MM.1S (cell line): ENCODE measurements around the gene DIPK1C.

Experiments used
- DNase-seq: peaks from one replicate; pipeline ENCODE4 v3.0.0-alpha.2; 2015
- H2AFZ ChIP-seq: fragments of 300-600 bp; sonication (generic); 2 replicates; pipeline ENCODE4 v1.6.0; 2016; ENCODE audit warnings: antibody characterized with exemption, low read length
- H3F3A ChIP-seq: fragments of 300-600 bp; sonication (generic); 2 replicates; pipeline ENCODE4 v1.6.1; 2016; ENCODE audit warnings: mild to moderate bottlenecking, antibody characterized with exemption, low read length, moderate library complexity, mixed read lengths; ENCODE audit not compliant: insufficient read depth
- H3K27ac ChIP-seq: fragments of 300-600 bp; sonication (generic); 2 replicates; pipeline ENCODE4 v1.5.1; 2016; ENCODE audit warnings: mild to moderate bottlenecking, low read length
- H3K27me3 ChIP-seq: fragments of 300-600 bp; sonication (generic); replicated peaks from 2 replicates; pipeline ENCODE4 v1.6.0; 2016; ENCODE audit warnings: low read length; ENCODE audit not compliant: insufficient read depth
- H3K36me3 ChIP-seq: fragments of 300-600 bp; sonication (generic); replicated peaks from 2 replicates; pipeline ENCODE4 v1.6.1; 2016; ENCODE audit warnings: mild to moderate bottlenecking, low read length, mixed read lengths; ENCODE audit not compliant: insufficient read depth
- H3K4me1 ChIP-seq: fragments of 300-600 bp; sonication (generic); 2 replicates; pipeline ENCODE4 v1.6.1; 2016; ENCODE audit warnings: low read length, mixed read lengths
- H3K4me2 ChIP-seq: fragments of 300-600 bp; sonication (generic); 2 replicates; pipeline ENCODE4 v1.6.0; 2016; ENCODE audit warnings: low read depth, low read length
- H3K4me3 ChIP-seq: fragments of 300-600 bp; sonication (generic); 2 replicates; pipeline ENCODE4 v1.5.1; 2016; ENCODE audit warnings: low read length, mixed read lengths
- H3K79me2 ChIP-seq: fragments of 300-600 bp; sonication (generic); 2 replicates; pipeline ENCODE4 v1.6.1; 2016; ENCODE audit warnings: mixed run types, low read length, mixed read lengths
- H3K9ac ChIP-seq: fragments of 300-600 bp; sonication (generic); 2 replicates; pipeline ENCODE4 v1.6.1; 2016; ENCODE audit warnings: low read length, mixed read lengths
- H3K9me2 ChIP-seq: fragments of 300-600 bp; sonication (generic); replicated peaks from 2 replicates; pipeline ENCODE4 v1.6.1; 2016; ENCODE audit warnings: mild to moderate bottlenecking, low read length, mixed read lengths; ENCODE audit not compliant: insufficient read depth
- H3K9me3 ChIP-seq: fragments of 300-600 bp; sonication (generic); replicated peaks from 2 replicates; pipeline ENCODE4 v1.6.1; 2016; ENCODE audit warnings: mild to moderate bottlenecking, low read length, mixed read lengths; ENCODE audit not compliant: insufficient read depth
- H4K20me1 ChIP-seq: fragments of 300-600 bp; sonication (generic); 2 replicates; pipeline ENCODE4 v1.6.1; 2016; ENCODE audit warnings: mild to moderate bottlenecking, low read length, moderate library complexity, mixed read lengths; ENCODE audit not compliant: insufficient read depth
- EZH2 ChIP-seq: fragments of 300-600 bp; sonication (generic); optimal IDR thresholded peaks from 2 replicates; pipeline ENCODE3; 2017; ENCODE audit warnings: low read depth, mild to moderate bottlenecking, antibody characterized with exemption, low read length, mixed read lengths
- EZH2phosphoT487 ChIP-seq: fragments of 300-600 bp; sonication (generic); IDR thresholded peaks from 2 replicates; pipeline ENCODE4 v1.6.1; 2018; ENCODE audit warnings: antibody characterized with exemption, low read length
- TF ChIP-seq, protein P1 (sequence below): fragments of 300-600 bp; sonication (generic); IDR thresholded peaks from 2 replicates; pipeline ENCODE4 v1.5.1; 2016; ENCODE audit warnings: antibody characterized with exemption, low read length, mixed read lengths

The DIPK1C gene

GRCh38 chr18:74486119-74486849 is 29.2 kb upstream of the DIPK1C start:
- Histone ChIP-seq H3K79me2 (no peaks in the 10 kb centered on the region), H3K27ac (no peak overlapping the region), H3K9me3 (no peaks in the 10 kb centered on the region), H3K9ac (no peak overlapping the region), H3F3A (peaks cover 6% of the 10 kb centered on the region; the same call in 1 of the 2 replicates), H3K4me3 (no peak overlapping the region), H2AFZ (no peak overlapping the region), H3K4me2 (peak overlapping the region; percentile 61; the same call in 1 of the 2 replicates), H3K4me1 (peaks cover 16% of the 10 kb centered on the region), H4K20me1 (no peaks in the 10 kb centered on the region), H3K9me2 (no peaks in the 10 kb centered on the region), H3K36me3 (no peaks in the 10 kb centered on the region), H3K27me3 (no peaks in the 10 kb centered on the region)
- DNase-seq, result no peak
- TF ChIP-seq EZH2phosphoT487 (no peak), EZH2 (no peak)
- TF ChIP-seq, protein P1, sequence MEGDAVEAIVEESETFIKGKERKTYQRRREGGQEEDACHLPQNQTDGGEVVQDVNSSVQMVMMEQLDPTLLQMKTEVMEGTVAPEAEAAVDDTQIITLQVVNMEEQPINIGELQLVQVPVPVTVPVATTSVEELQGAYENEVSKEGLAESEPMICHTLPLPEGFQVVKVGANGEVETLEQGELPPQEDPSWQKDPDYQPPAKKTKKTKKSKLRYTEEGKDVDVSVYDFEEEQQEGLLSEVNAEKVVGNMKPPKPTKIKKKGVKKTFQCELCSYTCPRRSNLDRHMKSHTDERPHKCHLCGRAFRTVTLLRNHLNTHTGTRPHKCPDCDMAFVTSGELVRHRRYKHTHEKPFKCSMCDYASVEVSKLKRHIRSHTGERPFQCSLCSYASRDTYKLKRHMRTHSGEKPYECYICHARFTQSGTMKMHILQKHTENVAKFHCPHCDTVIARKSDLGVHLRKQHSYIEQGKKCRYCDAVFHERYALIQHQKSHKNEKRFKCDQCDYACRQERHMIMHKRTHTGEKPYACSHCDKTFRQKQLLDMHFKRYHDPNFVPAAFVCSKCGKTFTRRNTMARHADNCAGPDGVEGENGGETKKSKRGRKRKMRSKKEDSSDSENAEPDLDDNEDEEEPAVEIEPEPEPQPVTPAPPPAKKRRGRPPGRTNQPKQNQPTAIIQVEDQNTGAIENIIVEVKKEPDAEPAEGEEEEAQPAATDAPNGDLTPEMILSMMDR, result no peak

DNA sequence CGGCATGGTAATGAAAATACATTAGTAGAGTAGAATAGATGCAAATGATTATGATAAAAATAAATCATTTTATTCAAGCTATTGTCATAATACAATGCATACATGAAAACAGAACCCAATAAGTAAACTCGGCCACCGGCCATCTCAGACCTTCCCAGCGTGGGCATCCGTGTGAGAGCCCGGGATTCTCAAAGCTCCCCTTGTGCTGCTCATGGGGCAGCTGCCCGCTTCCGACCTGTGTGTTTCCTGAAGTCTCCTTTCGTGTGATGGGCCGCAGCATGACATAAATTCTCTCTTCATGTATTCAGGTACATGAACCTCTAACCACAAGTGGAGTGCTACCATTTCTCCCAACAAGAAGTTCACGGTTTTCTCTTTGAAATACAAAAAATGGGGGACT is 25.6 kb upstream of the DIPK1C start:
- no peaks in the 10 kb centered on the region for H3K27me3 ChIP-seq
- H3F3A ChIP-seq, result peaks cover 6% of the 10 kb centered on the region; the same call in 1 of the 2 replicates
- no peak overlapping the region for H3K27ac ChIP-seq
- no peaks in the 10 kb centered on the region for H3K9me3 ChIP-seq
- H3K4me2 ChIP-seq, result no peak overlapping the region
- no peak overlapping the region for H2AFZ ChIP-seq
- H3K36me3 ChIP-seq, result no peaks in the 10 kb centered on the region
- no peak for DNase-seq
- H3K9ac ChIP-seq, result no peak overlapping the region
- no peak overlapping the region for H3K4me3 ChIP-seq
- TF ChIP-seq EZH2 (no peak), EZH2phosphoT487 (no peak)
- TF ChIP-seq, protein P1, result no peak
- H3K9me2 ChIP-seq, result no peaks in the 10 kb centered on the region
- peaks cover 16% of the 10 kb centered on the region for H3K4me1 ChIP-seq
- no peaks in the 10 kb centered on the region for H4K20me1 ChIP-seq
- H3K79me2 ChIP-seq, result no peaks in the 10 kb centered on the region

DNA sequence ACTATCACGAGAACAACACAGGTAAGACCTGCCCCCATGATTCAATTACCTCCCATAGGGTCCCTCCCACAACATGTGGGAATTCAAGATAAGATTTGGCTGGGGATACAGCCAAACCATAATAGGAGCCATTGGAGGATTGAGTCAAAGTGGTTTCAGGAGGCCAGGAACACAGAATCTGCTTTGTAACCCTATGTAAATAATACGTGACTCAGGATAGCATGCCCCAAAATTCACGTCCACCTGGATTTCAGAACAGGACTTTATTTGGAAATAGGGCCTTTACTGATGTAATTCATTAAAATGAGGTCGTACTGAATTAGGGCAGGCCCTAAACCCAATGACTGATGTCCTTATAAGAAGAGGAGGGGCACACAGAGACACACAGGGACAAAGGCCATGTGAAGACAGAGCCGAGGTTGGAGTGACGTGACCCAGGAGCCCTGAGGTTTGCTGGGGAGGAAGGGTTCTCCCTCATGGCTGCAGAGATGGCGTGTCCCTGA is 23.1 kb upstream of the DIPK1C start:
- Histone ChIP-seq H3K4me1 (peaks cover 4% of the 10 kb centered on the region), H3K27me3 (no peaks in the 10 kb centered on the region), H4K20me1 (no peaks in the 10 kb centered on the region), H2AFZ (no peak overlapping the region), H3K36me3 (no peaks in the 10 kb centered on the region), H3K79me2 (no peaks in the 10 kb centered on the region), H3K4me2 (no peak overlapping the region), H3K27ac (no peak overlapping the region), H3K4me3 (no peak overlapping the region), H3F3A (peaks cover 3% of the 10 kb centered on the region; the same call in 1 of the 2 replicates), H3K9ac (no peak overlapping the region), H3K9me2 (no peaks in the 10 kb centered on the region), H3K9me3 (no peaks in the 10 kb centered on the region)
- no peak for DNase-seq
- TF ChIP-seq, protein P1, result no peak
- TF ChIP-seq EZH2phosphoT487, result no peak
- no peak for TF ChIP-seq EZH2
